Activated CD4-positive, alpha-beta T cell treated with anti-CD3 and anti-CD28 coated beads, Interleukin-2, amount 10 ng/mL, durations not matched to agents 24 days and 14 days (primary cell): ENCODE results near the gene HPD. TPM values are rescaled to one million over a fixed set of nuclear protein-coding genes. Genes with fewer than 3 reads are reported as not detected.
A peak's percentile ranks its signal among the peaks of the same experiment; 100 is the strongest.

Experiments used
- DNase-seq: peaks from one replicate; pipeline ENCODE4 v3.0.0; 2022
- H3K27ac Mint-ChIP-seq: one replicate; pipeline ENCODE4 v1.8.0; 2022; ENCODE audit warnings: mild to moderate bottlenecking, mixed read lengths
- H3K27me3 Mint-ChIP-seq: one replicate; pipeline ENCODE4 v1.8.0; 2022; ENCODE audit warnings: mixed read lengths
- H3K36me3 Mint-ChIP-seq: one replicate; pipeline ENCODE4 v1.8.0; 2022; ENCODE audit warnings: low read depth, mild to moderate bottlenecking, mixed read lengths
- H3K4me1 Mint-ChIP-seq: one replicate; pipeline ENCODE4 v1.8.0; 2021; ENCODE audit warnings: mixed read lengths
- H3K4me3 Mint-ChIP-seq: one replicate; pipeline ENCODE4 v1.8.0; 2022; ENCODE audit warnings: mild to moderate bottlenecking, moderate library complexity, mixed read lengths
- H3K9me3 Mint-ChIP-seq: one replicate; pipeline ENCODE4 v1.8.0; 2021; ENCODE audit warnings: mixed read lengths
- intact Hi-C: fragments of 100-400 bp; cut with micrococcal nuclease; formaldehyde crosslinking; loops from one replicate; pipeline ENCODE4 v1.15.1; 2023
- total RNA-seq: library from RNA; stranded (reverse); gene quantifications from 2 replicates; pipeline ENCODE4 v1.2.3, GENCODE V29; 2022

Gene HPD
- total RNA-seq, 1 donor from 2014 or later: not detected

DNA sequence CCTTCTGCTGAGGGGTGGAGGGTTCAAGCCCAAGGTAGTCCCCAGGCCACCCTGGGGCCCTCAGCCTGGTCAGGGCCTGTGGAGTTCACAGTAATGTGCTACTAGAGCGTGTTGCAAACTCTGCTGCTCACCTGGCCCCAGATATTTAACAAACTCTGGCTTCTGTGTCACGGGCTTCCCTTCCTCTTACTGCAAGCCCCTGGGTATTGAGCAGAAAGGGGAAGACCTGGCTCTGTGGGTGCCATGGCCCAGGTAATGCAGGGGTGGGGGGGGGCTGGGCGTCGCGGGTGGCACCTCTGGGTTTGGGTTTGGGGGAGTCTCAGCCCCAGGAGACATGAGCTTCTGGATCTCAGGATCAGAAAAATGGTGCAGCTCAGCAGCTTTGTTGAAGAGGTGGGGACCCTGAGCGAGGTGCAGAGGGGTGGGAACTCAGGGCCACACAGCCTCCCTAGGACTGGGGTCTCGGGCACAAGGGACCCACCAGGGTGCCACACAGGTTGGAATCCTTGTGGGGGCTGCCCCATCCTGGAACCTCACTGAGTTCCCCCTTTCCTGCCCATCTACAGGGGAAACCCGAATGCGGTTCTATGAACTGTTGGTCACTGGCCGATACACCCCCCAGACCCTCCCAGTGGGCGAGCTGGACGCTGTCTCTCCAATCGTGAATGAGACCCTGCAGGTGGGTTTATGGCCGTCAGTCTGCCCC, 50.9 kb downstream of the HPD start:
- Mint-ChIP-seq H3K27me3 (no peaks in the 10 kb centered on the region), H3K4me1 (peaks cover 35% of the 10 kb centered on the region), H3K36me3 (peaks cover 47% of the 10 kb centered on the region), H3K27ac (no peak overlapping the region), H3K4me3 (no peak overlapping the region), H3K9me3 (no peaks in the 10 kb centered on the region)
- no peak for DNase-seq
- intact Hi-C loops: loop anchor here (10.0 kb wide), 1 partner anchor 277 kb away; no protein-coding TSS in a partner anchor

DNA sequence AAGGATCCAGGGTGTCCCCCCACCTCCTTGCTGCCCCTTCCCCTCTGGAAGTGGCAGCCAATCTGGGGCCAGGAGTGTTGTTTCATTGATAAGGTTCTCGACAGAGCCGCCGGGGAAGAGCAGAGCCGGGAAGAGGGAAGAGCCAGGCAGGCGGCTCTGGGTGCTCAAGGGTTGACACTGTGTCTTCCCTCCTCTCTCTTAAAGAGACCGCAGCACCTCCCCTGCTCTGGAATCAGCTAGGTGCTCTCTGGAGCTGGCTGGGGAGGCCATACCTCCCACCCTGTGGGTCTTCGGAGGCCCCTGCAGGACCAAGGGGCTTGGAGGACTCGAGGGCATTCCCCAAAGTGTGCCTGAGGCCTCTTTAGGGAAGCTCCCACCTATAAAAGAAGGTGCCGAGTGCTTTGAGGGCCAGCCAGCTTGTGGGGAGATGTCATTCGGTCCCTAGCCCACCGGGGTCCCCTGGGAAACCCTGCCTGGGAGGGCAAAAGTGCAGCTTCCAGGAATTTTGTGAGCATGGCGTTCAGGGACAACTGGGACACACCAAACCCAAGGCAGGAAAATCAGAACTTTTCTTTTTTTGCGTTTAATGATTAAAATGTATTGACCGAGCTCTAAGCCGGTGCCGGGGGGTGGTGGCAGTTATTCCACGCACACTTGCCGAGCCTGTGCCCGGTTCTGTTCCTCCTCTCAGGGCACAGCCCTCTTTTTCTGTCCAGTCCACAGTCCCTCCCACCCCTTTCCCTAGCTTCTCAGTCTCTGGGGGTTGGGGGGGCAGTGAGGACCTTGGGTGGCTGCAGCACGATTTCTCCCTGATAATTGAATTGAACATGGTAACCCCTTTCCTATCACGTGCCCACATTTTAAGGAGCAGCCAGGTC, 51.9 kb downstream of the HPD start:
- Mint-ChIP-seq H3K9me3 (no peaks in the 10 kb centered on the region), H3K4me1 (peaks cover 36% of the 10 kb centered on the region), H3K27me3 (no peaks in the 10 kb centered on the region), H3K27ac (peak overlapping the region; percentile 84), H3K4me3 (peak overlapping the region; percentile 93), H3K36me3 (peaks cover 48% of the 10 kb centered on the region)
- DNase-seq: peak; percentile 54
- intact Hi-C loops: loop anchor here (10.0 kb wide), 1 partner anchor 278 kb away; no protein-coding TSS in a partner anchor

DNA sequence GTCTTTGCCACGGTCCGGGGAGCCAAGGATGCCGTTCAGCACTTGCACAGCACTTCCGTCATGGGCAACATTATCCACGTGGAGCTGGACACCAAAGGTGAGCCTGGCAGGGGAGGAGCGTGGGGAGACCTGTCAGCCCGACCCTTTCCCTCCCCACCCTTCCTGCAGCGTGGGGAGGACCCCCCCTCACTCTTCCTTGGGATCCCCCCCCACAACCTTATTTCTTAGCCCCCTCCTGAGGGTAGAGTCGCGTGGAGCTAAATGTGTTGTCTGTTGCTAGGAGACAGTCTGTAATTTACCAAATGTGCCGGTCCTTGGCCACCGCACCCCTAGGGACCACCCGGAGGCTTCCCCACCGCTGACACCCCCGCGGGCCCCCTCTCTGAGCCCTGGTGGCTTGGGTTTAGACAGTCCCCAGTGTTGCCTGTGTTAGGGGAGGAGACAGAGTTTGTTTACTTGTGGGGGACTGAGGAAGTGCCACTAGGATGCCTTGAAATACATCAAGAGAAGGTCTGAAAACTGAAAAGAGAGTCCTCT, 52.6 kb downstream of the HPD start:
- peak; percentile 76 for DNase-seq
- Mint-ChIP-seq H3K36me3 (peaks cover 51% of the 10 kb centered on the region), H3K4me3 (peak overlapping the region; percentile 93), H3K9me3 (no peaks in the 10 kb centered on the region), H3K27me3 (no peaks in the 10 kb centered on the region), H3K27ac (peak overlapping the region; percentile 84), H3K4me1 (peaks cover 31% of the 10 kb centered on the region)
- intact Hi-C loops: loop anchor here (10.0 kb wide), 1 partner anchor 279 kb away; no protein-coding TSS in a partner anchor

DNA sequence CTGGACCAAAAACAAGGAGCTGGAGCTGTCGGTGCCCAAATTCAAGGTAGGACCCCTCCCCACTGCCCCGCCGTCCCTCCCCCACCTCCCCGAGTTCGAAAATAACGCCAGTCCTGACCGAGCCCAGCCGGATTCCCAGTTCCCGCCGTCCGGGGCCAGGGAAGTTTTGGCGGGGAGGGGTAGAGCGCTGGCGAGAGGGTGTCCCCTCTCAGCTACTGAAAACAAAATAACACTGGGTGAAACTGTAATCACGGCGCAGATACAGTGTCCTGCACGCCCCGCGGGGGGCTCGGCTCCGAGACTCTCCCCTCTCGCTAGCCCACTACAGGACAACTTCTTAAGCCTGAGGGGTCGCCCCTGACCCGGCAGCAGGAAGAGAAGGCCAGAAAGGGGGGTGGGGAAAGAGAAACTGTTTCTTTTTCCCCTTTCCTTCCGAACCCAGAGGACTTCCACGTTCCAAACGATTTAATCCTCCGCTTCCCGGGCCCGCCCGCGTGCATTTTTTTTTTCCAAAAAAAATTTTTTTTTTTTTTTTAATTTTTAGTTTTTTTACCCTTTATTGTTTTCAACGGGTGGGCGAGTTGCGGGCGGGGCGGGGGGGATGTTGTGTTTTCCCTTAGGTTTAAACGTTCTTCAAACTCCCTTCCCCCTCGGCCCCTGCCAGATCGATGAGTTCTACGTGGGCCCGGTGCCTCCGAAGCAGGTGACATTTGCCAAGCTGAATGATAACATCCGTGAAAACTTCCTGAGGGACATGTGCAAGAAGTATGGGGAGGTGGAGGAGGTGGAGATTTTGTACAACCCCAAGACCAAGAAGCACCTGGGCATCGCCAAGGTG, 53.3 kb downstream of the HPD start:
- DNase-seq: peak; percentile 74
- H3K9me3 Mint-ChIP-seq: no peaks in the 10 kb centered on the region
- peaks cover 49% of the 10 kb centered on the region for H3K36me3 Mint-ChIP-seq
- H3K4me3 Mint-ChIP-seq: peak overlapping the region; percentile 93
- intact Hi-C loops: loop anchor here (10.0 kb wide), 1 partner anchor 279 kb away; no protein-coding TSS in a partner anchor
- H3K27me3 Mint-ChIP-seq: no peaks in the 10 kb centered on the region
- H3K4me1 Mint-ChIP-seq: peaks cover 27% of the 10 kb centered on the region
- H3K27ac Mint-ChIP-seq: peak overlapping the region; percentile 84

DNA sequence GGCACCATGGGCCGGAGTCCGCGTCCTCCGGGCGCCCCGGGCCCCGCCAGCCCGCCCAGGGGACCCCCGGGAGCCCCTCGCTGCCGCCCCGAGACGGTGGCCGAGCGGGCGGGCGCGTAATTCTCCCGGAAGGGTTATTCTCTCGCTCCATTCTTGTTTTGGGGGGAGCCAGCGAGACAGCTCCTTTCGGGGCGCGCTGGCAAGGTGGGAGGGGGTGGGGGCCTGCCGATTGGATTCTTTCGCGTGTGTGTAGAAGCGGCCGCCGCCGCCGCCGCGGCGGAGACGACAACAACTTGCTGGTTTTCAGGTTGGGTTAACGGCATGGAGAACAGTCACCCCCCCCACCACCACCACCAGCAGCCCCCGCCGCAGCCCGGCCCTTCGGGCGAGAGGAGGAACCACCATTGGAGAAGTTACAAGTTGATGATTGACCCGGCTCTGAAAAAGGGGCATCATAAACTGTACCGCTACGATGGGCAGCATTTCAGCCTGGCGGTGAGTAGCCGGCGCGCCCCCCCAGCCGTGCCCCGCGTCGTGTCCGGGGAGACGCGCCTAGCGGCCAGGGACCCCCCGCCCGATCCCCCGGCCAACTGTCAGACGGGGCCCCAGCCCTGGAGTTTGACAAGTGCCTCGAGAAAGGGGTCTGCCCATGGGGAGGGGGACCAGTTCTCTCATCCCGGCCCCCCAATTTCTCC, 54.1 kb downstream of the HPD start:
- Mint-ChIP-seq H3K27ac (peak overlapping the region; percentile 97), H3K27me3 (no peaks in the 10 kb centered on the region), H3K4me3 (peak overlapping the region; percentile 93), H3K36me3 (peaks cover 47% of the 10 kb centered on the region), H3K4me1 (peaks cover 26% of the 10 kb centered on the region), H3K9me3 (no peaks in the 10 kb centered on the region)
- DNase-seq: peak; percentile 82
- intact Hi-C loops: loop anchor here (5.0 to 10.0 kb wide), 2 partner anchors 280 to 423 kb away; partner anchors contain the start of gene DIABLO

DNA sequence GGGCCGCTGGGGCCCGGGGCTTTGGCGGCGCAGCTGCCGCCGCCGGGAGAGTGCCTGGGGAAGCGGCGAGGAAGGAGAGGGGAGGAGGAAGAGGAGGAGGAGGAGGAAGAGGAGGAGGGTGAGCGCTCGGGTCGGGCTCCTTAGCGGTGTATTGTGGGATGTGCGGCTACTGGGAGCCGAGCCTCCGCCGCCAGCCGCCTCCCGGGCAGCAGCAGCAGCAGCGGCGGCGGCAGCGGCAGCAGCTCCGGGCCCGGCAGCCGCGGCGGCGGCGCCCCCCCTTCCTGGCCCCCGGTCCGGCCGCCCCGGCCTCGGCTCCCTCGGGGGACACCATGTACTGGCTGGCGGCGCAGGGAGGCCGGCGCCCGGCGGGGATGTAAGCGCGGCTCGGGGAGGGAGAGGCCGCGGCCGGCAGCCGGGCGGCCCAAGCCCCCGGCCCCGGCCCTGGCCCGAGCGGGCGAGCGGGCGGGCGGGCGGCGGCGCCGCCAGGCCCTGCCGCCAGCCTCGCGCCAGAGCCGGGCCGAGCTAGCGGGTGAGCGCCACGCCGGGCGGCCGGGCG, 54.7 kb downstream of the HPD start, which contains the start of gene SETD1B:
Gene SETD1B, plus strand, starts transcription at position 149 of the 556 bp plus-strand sequence. CDS start 729 bp downstream, outside the sequence.
- Mint-ChIP-seq H3K36me3 (peaks cover 45% of the 10 kb centered on the region), H3K4me1 (peaks cover 29% of the 10 kb centered on the region), H3K27me3 (no peaks in the 10 kb centered on the region), H3K27ac (peak within 1 kb of the TSS; percentile 100), H3K4me3 (peak within 1 kb of the TSS; percentile 100), H3K9me3 (no peaks in the 10 kb centered on the region)
- peak; percentile 85 for DNase-seq
- intact Hi-C loops: loop anchor here (2.0 to 10.0 kb wide), 3 partner anchors 281 to 723 kb away; partner anchors contain the start of genes DIABLO, KNTC1 and RSRC2

DNA sequence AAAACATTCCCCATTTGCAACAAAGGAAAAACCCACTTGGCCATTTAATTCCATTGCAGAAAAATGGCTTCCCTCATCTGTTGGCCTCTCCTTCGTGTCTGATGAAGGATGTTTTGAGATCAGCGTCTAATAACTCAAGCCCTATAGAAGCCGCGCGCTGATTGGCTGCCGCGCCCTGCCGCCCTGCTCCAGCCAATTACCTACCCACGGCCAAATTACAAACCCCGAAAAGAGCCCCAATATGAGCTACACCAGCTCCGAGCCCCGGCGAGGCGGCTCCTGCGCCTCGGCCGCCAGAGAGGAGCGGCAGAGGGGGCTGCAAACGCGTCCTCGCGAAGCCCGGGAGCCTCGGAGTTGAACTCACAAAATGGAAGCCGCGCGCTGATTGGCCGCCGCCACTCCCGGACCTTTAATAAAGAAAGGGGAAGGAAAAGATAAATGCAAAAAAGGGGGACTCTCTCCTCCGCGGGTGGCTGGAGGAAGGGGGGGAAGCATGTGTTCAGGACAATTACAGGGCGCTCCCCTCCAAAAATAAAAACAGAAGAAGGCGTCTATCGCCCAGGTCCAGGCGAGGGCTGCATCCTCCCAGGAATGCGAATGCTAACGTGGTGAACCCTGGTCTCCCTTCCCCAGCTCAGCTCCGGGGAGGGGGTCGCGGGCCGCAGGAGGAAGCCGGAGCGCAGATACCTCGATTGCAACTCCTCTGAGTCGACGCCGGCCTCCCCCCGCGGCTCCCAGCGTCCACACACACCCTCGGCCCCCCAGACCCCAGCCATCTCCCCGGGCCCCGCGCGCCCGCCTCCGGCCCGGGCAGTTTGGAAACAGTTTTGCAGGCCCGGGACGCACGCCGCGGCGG, 55.6 kb downstream of the HPD start:
- peak overlapping the region; percentile 100 for H3K4me3 Mint-ChIP-seq
- H3K36me3 Mint-ChIP-seq: peaks cover 48% of the 10 kb centered on the region
- H3K9me3 Mint-ChIP-seq: no peaks in the 10 kb centered on the region
- H3K27me3 Mint-ChIP-seq: no peaks in the 10 kb centered on the region
- peak overlapping the region; percentile 100 for H3K27ac Mint-ChIP-seq
- H3K4me1 Mint-ChIP-seq: peaks cover 34% of the 10 kb centered on the region
- intact Hi-C loops: loop anchor here (1.0 to 10.0 kb wide), 4 partner anchors 9 to 724 kb away; partner anchors contain the start of genes DIABLO, KNTC1 and RSRC2
- DNase-seq: peak; percentile 96

DNA sequence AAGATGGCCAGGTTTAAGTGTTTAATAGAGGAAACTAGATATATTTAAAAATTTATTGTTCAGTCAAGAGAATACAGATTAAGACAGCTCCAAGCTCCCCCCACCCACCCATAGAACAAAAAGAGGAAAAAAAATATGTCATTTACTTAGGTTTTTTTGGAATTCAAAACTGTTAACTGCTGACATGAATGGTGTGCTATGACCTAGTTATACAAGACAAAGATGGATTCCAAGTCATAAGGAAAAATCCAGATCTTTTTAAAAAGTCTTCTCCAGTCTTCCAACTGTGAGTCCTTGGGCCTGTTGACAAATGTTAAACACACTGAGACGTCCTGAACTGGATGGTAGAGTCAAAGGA, 56.2 kb downstream of the HPD start:
- DNase-seq: no peak
- Mint-ChIP-seq H3K4me3 (peak overlapping the region; percentile 100), H3K27me3 (no peaks in the 10 kb centered on the region), H3K4me1 (peaks cover 36% of the 10 kb centered on the region), H3K27ac (peak overlapping the region; percentile 100), H3K36me3 (peaks cover 49% of the 10 kb centered on the region), H3K9me3 (no peaks in the 10 kb centered on the region)
- intact Hi-C loops: loop anchor here (1.0 to 10.0 kb wide), 4 partner anchors 8 to 724 kb away; partner anchors contain the start of genes DIABLO, KNTC1 and RSRC2

DNA sequence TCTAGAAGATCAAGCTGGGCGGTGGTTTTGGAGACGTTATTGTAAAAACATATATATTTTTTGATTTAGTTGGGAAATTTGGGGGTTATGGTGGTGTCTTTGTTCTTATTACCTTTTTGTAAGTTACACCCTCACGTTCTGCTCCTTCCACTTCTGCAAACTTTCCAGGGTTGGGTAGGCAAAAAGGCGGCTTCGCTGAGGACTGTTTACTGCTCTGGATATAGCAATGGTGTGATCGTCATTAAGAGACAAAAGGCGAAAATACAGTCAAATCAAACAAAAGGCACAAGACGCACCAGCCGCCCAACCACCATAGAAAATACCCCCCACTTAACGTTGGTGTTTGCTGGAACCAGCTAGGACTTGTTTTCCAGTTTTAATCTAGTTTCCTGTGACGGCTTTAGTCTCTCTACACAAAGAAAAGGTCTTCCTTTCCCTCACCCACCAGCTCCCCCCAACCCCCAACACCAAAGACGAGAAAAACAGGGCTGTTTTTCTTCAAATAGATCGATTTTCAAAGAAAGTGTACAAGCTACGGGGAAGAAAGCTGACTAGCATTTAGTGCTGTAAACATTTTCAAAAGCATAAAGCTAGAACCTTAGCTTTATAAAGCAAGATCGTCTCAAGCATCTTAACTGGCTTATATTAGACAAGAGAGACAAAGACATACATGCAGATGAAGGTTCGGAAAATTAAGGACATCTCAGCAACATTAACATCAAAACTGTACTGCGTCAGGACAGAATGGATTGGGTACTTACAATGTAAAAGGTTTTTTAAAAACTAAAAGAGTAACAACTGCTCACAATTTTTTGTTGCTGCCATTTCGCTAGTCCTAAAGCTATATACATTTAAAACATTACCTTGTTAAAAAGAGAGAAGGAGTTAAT, 56.8 kb downstream of the HPD start:
- DNase-seq: peak; percentile 82
- H3K27ac Mint-ChIP-seq: peak overlapping the region; percentile 100
- H3K36me3 Mint-ChIP-seq: peaks cover 51% of the 10 kb centered on the region
- H3K27me3 Mint-ChIP-seq: no peaks in the 10 kb centered on the region
- peak overlapping the region; percentile 100 for H3K4me3 Mint-ChIP-seq
- H3K4me1 Mint-ChIP-seq: peaks cover 38% of the 10 kb centered on the region
- no peaks in the 10 kb centered on the region for H3K9me3 Mint-ChIP-seq
- intact Hi-C loops: loop anchor here (1.0 to 10.0 kb wide), 4 partner anchors 8 to 725 kb away; partner anchors contain the start of genes DIABLO, KNTC1 and RSRC2

DNA sequence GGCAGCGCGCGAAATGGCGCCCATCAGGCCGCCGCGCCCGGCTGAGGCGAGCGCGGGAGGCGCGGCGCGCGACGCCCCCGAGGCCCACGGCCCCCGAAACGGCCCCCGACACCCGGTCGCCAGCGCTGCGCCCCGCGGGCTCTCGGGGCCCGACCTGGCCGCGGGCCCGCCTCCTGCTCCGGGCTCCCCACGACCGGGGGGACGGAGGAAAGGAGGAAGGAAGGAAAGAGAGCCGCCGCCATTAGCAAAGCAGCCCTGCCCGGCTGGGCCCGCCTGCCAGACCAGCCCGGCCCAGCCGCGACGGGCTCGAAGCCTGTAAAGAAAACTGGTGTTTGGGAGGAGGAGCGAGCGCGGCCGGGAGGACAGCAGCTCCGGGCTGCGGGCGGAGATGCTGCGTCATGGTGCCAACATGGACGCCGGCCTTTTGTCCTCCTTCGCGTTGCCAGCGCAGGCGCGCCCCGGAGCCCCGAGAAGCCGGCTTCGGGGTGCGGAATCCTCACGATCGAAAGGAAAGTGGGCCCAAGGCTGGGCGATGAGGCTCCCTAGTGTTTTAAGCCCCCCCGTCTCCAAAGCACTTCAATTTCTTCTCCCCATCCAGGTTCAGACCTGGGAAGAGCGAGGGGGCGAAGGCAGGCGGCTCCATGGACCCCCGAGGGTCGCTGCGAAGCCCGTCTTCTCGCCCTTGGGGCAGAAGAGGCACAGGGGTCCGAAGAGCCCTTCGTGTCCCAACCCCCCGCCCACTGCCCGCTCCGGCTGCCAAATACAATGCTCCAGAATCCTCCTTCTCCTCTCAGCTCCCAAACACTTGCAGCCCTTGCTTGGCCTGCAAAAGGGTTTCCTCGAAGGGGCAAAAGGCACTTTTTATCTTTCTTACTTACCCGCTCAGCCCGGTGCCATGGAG, 57.7 kb downstream of the HPD start:
- Mint-ChIP-seq H3K4me1 (peaks cover 32% of the 10 kb centered on the region), H3K4me3 (peak overlapping the region; percentile 100), H3K27ac (peak overlapping the region; percentile 100), H3K9me3 (no peaks in the 10 kb centered on the region), H3K36me3 (peaks cover 47% of the 10 kb centered on the region), H3K27me3 (no peaks in the 10 kb centered on the region)
- peak; percentile 91 for DNase-seq
- intact Hi-C loops: loop anchor here (1.0 to 10.0 kb wide), 3 partner anchors 11 to 426 kb away; partner anchors contain the start of gene DIABLO
